Measurements from ENCODE around the gene LRRC25. TPM values are rescaled to one million over a fixed set of nuclear protein-coding genes. Genes with fewer than 3 reads are reported as not detected.
A peak's percentile ranks its signal among the peaks of the same experiment; 100 is the strongest.
"Not testable (repeated sequence)": the region's sequence is repeated elsewhere in the genome, so short reads cannot be mapped to it uniquely, and the experiment has no call there.

LRRC25 gene
- total RNA-seq, 3 donors from 2014 or later = 3.9 to 27.2 (median 7.2) TPM

DNA sequence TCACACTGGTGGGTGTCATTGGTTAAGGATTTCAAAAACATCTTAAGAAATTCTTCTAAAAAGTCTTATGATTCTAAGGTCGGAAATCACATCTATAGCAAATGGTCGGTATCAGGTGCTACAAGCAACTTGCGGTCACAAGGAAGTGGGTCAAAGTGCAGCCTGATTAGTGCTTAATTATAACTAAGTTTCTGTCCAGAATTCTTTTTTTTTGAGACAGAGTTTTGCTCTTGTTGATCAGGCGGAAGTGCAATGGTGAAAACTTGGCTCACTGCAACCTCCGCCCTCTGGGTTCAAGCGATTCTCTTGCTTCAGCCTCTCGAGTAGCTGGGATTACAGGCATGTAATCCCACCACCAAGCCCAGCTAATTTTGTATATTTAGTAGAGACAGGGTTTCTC, 12.6 kb downstream of the LRRC25 start:
- Histone ChIP-seq H3K4me3 (no peak overlapping the region), H3K36me3 (no peaks in the 10 kb centered on the region), H3K27me3 (no peaks in the 10 kb centered on the region), H3K27ac (no peak overlapping the region), H3K4me1 (no peaks in the 10 kb centered on the region), H3K9me3 (no peaks in the 10 kb centered on the region)
- DNase-seq (ENCODE audit: low spot score in 2 of 2) = no peak
- TF ChIP-seq POLR2AphosphoS5 (IDR thresholded peaks at IDR 0.05) (no peak), POLR2A (IDR thresholded peaks at IDR 0.05) (no peak)
- TF ChIP-seq, protein P1, sequence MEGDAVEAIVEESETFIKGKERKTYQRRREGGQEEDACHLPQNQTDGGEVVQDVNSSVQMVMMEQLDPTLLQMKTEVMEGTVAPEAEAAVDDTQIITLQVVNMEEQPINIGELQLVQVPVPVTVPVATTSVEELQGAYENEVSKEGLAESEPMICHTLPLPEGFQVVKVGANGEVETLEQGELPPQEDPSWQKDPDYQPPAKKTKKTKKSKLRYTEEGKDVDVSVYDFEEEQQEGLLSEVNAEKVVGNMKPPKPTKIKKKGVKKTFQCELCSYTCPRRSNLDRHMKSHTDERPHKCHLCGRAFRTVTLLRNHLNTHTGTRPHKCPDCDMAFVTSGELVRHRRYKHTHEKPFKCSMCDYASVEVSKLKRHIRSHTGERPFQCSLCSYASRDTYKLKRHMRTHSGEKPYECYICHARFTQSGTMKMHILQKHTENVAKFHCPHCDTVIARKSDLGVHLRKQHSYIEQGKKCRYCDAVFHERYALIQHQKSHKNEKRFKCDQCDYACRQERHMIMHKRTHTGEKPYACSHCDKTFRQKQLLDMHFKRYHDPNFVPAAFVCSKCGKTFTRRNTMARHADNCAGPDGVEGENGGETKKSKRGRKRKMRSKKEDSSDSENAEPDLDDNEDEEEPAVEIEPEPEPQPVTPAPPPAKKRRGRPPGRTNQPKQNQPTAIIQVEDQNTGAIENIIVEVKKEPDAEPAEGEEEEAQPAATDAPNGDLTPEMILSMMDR (IDR thresholded peaks at IDR 0.05) = no peak
- intact Hi-C loops (cut with DNase I; ENCODE audit: low total_unique reads) = loop anchor here (10.0 kb wide), 1 partner anchor 1850 kb away; no protein-coding TSS in a partner anchor

DNA sequence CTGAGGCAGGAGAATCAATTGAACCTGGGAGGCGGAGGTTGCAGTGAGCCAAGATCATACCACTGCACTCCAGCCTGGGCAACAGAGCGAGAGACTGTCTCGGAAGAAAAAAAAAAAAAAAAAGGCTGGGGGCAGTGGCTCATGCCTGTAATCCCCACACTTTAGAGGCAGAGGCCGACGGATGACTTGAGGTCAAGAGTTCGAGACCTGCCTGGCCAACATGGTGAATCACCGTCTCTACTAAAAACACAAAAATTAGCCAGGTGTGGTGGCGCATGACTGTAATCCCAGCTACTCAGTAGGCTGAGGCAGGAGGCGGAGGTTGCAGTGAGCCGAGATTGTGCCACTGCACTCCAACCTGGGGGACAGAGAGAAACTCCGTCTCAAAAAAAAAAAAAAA, 13.8 kb downstream of the LRRC25 start:
- H3K27me3 ChIP-seq, H3K4me3 ChIP-seq: not testable (repeated sequence)

DNA sequence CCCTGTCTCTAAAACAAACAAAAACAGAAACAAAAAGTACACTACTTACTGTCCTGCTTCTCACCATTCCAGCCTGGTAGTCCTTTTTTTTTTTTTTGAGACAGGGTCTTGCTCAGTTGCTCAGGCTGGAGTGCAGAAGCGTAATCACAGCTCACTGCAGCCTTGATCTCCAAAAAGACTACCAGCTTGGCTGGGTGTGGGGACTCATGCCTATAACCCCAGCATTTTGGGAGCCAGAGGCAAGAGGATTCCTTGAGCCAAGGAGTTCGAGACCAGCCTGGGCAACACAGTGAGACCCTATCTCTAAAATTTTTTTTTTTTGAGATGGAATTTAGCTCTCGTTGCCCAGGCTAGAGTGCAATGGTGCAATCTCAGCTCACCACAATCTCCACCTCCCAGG, 16.6 kb downstream of the LRRC25 start:
- no peaks in the 10 kb centered on the region for H3K4me1 ChIP-seq
- TF ChIP-seq POLR2AphosphoS5 (IDR thresholded peaks at IDR 0.05) (no peak), POLR2A (IDR thresholded peaks at IDR 0.05) (no peak)
- TF ChIP-seq, protein P1 (IDR thresholded peaks at IDR 0.05) = no peak
- H3K27me3 ChIP-seq = no peaks in the 10 kb centered on the region
- no peaks in the 10 kb centered on the region for H3K9me3 ChIP-seq
- no peak overlapping the region for H3K4me3 ChIP-seq
- peak overlapping the region; percentile 87 to 88 for H3K27ac ChIP-seq
- DNase-seq (ENCODE audit: low spot score in 2 of 2) = no peak
- intact Hi-C loops (cut with DNase I; ENCODE audit: low total_unique reads) = loop anchor here (10.0 kb wide), 1 partner anchor 1846 kb away; no protein-coding TSS in a partner anchor
- no peaks in the 10 kb centered on the region for H3K36me3 ChIP-seq

More for the DNA sequence above, 13.8 kb downstream of the LRRC25 start:
- not testable (repeated sequence) for H3K4me1 ChIP-seq; H3K36me3 ChIP-seq; H3K27ac ChIP-seq; H3K9me3 ChIP-seq; DNase-seq (ENCODE audit: low spot score in 2 of 2)
- intact Hi-C loops (cut with DNase I; ENCODE audit: low total_unique reads) = loop anchor here (10.0 kb wide), 1 partner anchor 1849 kb away; no protein-coding TSS in a partner anchor

DNA sequence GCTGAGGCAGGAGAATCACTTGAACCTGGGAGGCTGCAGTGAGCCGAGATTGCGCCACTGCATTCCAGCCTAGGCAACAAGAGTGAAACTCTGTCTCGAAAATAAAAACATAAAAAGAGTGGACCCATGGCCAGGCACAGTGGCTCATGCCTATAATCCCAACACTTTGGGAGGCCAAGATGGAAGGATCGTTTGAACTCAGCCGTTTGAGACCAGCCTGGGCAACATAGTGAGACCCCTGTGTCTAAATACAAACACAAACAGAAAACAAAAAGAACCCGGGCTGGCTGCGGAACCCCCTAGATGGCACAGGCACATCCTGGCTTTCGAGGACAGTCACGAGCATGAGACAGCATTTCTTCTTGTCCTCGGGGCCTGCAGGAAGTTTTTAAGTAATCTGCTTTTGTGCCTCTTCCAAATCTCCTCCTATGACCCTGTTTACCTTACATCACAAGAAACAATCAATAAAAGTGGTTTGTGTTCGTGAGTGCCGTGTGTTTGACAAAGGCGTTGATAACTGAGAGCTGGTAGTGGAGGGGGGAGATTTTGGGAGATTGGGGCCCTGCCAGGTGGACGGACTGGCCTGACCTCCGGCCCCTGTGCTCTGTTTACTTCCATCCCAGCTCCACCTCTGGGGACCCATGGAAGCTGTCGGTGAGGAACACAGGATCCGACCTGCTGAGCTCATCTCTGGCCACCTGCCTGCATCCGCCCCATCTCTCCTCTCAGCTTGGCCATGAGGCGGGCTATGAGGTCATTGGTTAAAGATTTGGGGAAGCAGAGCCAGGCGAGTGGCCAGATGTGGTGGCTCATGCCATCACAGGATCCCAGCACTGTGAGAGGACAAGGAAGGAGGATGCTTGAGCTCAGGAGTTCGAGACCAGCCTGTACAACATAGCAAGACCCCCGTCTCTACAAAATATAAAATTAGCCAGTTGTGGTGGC, 17.3 kb downstream of the LRRC25 start:
- H3K27ac ChIP-seq = peak overlapping the region; percentile 87 to 88
- no peaks in the 10 kb centered on the region for H3K27me3 ChIP-seq
- no peak overlapping the region for H3K4me3 ChIP-seq
- peak; percentile 94 to 97 for DNase-seq (ENCODE audit: low spot score in 2 of 2)
- no peaks in the 10 kb centered on the region for H3K4me1 ChIP-seq
- peak; percentile 66 to 78 (median 72) for TF ChIP-seq POLR2AphosphoS5 (IDR thresholded peaks at IDR 0.05)
- TF ChIP-seq, protein P1 (IDR thresholded peaks at IDR 0.05) = no peak
- no peaks in the 10 kb centered on the region for H3K36me3 ChIP-seq
- intact Hi-C loops (cut with DNase I; ENCODE audit: low total_unique reads) = loop anchor here (10.0 kb wide), 1 partner anchor 1845 kb away; no protein-coding TSS in a partner anchor
- H3K9me3 ChIP-seq = no peaks in the 10 kb centered on the region

DNA sequence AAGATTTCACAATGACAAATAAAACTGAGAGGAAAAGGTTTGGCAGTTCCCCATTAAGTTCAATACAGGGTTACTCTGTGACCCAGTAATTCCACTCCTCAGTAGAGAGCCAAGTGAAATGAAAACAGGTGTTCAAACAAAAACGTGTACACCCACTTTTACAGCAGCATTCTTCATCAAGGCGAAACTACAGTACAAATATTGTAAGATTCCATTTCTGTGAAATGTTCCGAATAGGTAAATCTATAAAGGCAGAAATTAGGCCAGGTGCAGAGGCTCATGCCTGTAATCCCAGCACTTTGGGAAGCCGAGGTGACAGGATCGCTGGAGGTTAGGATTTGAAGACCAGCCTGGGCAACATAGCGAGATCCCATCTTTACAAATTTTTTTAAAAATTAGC, 20.4 kb downstream of the LRRC25 start:
- intact Hi-C loops (cut with DNase I; ENCODE audit: low total_unique reads) = no loop called here
- TF ChIP-seq POLR2A (IDR thresholded peaks at IDR 0.05) (no peak), POLR2AphosphoS5 (IDR thresholded peaks at IDR 0.05) (no peak)
- TF ChIP-seq, protein P1 (IDR thresholded peaks at IDR 0.05) = no peak
- no peaks in the 10 kb centered on the region for H3K27me3 ChIP-seq
- no peaks in the 10 kb centered on the region for H3K36me3 ChIP-seq
- peak overlapping the region; percentile 3 to 62 for H3K27ac ChIP-seq
- no peak for DNase-seq (ENCODE audit: low spot score in 2 of 2)
- peaks cover 0 to 12% of the 10 kb centered on the region in 2 donors for H3K4me1 ChIP-seq
- H3K9me3 ChIP-seq = no peaks in the 10 kb centered on the region
- H3K4me3 ChIP-seq = no peak overlapping the region

Measured in breast epithelium (tissue), 4 donors.